Fibroblast of lung (primary cell): ENCODE measurements around the gene SERTAD1.

ENCODE experiments used
- EZH2 ChIP-seq: IDR thresholded peaks from 2 replicates; pipeline ENCODE4 v1.5.1; 2012; ENCODE audit warnings: low read length, control low read depth, mild to moderate bottlenecking; ENCODE audit errors: missing control alignments
- TF ChIP-seq, protein P1 (sequence below), 2 donors: IDR thresholded peaks in 1 of 2; conservative IDR thresholded peaks in 1 of 2; 1 replicate in 1 of 2; 2 replicates in 1 of 2; pipeline ENCODE4 v1.5.1; 2011 to 2012; ENCODE audit warnings: low read length in 2 of 2, control low read depth in 1 of 2, inconsistent platforms in 1 of 2, low read depth in 1 of 2, mild to moderate bottlenecking in 1 of 2

DNA sequence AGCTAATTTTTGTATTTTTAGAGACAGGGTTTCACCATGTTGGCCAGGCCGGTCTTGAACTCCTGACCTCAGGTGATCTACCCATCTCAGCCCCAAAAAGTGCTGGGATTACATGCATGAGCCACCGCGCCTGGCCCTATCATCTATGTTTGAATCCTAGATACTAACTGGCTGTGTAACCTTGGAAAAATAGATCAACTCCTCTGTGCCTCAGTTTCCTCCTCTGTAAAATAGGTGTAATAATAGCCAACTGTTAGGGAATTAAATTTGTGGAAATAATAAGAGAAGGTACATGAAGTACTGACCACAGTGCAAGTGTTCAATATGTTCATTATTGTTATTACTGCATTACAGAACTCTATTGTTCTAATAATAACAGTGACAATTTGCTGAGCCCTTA, 45.3 kb upstream of the SERTAD1 start:
- TF ChIP-seq, protein P1, sequence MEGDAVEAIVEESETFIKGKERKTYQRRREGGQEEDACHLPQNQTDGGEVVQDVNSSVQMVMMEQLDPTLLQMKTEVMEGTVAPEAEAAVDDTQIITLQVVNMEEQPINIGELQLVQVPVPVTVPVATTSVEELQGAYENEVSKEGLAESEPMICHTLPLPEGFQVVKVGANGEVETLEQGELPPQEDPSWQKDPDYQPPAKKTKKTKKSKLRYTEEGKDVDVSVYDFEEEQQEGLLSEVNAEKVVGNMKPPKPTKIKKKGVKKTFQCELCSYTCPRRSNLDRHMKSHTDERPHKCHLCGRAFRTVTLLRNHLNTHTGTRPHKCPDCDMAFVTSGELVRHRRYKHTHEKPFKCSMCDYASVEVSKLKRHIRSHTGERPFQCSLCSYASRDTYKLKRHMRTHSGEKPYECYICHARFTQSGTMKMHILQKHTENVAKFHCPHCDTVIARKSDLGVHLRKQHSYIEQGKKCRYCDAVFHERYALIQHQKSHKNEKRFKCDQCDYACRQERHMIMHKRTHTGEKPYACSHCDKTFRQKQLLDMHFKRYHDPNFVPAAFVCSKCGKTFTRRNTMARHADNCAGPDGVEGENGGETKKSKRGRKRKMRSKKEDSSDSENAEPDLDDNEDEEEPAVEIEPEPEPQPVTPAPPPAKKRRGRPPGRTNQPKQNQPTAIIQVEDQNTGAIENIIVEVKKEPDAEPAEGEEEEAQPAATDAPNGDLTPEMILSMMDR (conservative IDR thresholded peaks at IDR 0.05 in 1 of 2, IDR thresholded peaks at IDR 0.05 in 1 of 2; ENCODE audit: low read depth in 1 of 2, low read length in 2 of 2) = no peak
- TF ChIP-seq EZH2 = no peak
